ENCODE measurements around the gene SAMD14.

SAMD14 gene

DNA sequence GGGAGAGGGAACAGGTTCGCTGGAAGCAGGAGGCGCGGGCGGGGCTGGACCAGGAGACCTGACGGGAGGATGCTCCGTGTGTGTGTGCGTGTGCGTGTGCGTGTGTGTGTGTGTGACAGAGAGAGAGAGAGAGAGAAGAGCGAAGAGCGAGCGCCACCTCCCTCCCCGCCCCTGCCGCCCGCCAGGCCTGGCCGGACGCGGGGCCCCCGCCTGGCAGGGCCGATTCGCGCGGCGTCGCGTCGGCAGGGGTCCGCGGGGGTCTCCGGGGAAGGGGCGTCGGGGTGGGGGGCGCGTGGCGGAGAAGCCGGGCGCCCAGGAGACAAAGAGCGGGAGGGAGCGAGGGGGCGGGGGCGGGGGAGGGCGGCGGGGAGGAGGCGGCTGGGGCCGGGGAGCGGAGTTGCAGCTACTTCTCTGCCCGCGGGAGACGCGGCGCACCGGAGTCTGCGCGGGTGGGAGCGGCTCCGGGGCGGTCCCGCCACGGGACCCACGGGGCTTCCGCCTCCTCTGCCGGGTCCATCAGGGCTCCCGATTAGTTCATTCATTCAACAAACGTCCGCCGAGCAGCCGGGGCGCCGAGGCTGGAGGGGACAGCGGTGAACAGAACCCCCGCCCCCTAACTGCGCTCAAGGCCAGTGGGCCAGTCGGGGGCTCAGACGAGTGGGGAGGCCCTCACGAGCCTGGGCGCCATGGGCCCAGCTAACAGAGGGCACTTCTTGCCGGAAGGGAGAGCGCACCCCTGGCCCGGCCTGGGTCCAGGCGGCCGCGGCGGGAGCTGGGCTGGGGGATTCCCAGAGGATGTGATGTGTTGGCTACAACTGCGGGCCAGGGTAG is at the start of gene SAMD14:
Gene SAMD14 (minus strand): TSS at position 433 of the 831 bp plus-strand sequence. CDS start 5,201 bp downstream, outside the sequence.
- Histone ChIP-seq H3K9me3 (ENCODE audit: control insufficient read depth, low read length) (no peaks in the 10 kb centered on the region), H3K9ac (no peak within 1 kb of the TSS), H3K27ac (no peak within 1 kb of the TSS), H2AFZ (peak within 1 kb of the TSS; percentile 69), H3K4me2 (ENCODE audit: low read length) (peak within 1 kb of the TSS; percentile 76), H3K4me1 (peaks cover 15% of the 10 kb centered on the region), H3K4me3 (ENCODE audit: low read depth, low read length) (peak within 1 kb of the TSS; percentile 48), H3K36me3 (ENCODE audit: control insufficient read depth, insufficient read depth, low read length) (no peaks in the 10 kb centered on the region), H3K79me2 (no peaks in the 10 kb centered on the region), H3K27me3 (ENCODE audit: control insufficient read depth, insufficient read depth, low read length) (no peaks in the 10 kb centered on the region)
- TF ChIP-seq, protein P1, sequence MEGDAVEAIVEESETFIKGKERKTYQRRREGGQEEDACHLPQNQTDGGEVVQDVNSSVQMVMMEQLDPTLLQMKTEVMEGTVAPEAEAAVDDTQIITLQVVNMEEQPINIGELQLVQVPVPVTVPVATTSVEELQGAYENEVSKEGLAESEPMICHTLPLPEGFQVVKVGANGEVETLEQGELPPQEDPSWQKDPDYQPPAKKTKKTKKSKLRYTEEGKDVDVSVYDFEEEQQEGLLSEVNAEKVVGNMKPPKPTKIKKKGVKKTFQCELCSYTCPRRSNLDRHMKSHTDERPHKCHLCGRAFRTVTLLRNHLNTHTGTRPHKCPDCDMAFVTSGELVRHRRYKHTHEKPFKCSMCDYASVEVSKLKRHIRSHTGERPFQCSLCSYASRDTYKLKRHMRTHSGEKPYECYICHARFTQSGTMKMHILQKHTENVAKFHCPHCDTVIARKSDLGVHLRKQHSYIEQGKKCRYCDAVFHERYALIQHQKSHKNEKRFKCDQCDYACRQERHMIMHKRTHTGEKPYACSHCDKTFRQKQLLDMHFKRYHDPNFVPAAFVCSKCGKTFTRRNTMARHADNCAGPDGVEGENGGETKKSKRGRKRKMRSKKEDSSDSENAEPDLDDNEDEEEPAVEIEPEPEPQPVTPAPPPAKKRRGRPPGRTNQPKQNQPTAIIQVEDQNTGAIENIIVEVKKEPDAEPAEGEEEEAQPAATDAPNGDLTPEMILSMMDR (IDR thresholded peaks at IDR 0.05), result no peak

GRCh38 chr17:50177983-50178834 is 48.2 kb upstream of the SAMD14 start:
- H3K79me2 ChIP-seq, result no peaks in the 10 kb centered on the region
- TF ChIP-seq, protein P1 (IDR thresholded peaks at IDR 0.05), result peak; percentile 61
- H3K27ac ChIP-seq, result peak overlapping the region; percentile 44
- no peaks in the 10 kb centered on the region for H3K27me3 ChIP-seq (ENCODE audit: control insufficient read depth, insufficient read depth, low read length)
- no peak overlapping the region for H3K9ac ChIP-seq
- H3K4me2 ChIP-seq (ENCODE audit: low read length), result peak overlapping the region; percentile 24
- H3K36me3 ChIP-seq (ENCODE audit: control insufficient read depth, insufficient read depth, low read length), result no peaks in the 10 kb centered on the region
- peaks cover 7% of the 10 kb centered on the region for H3K4me1 ChIP-seq
- no peaks in the 10 kb centered on the region for H3K9me3 ChIP-seq (ENCODE audit: control insufficient read depth, low read length)
- peak overlapping the region; percentile 83 for H2AFZ ChIP-seq
- no peak overlapping the region for H3K4me3 ChIP-seq (ENCODE audit: low read depth, low read length)

DNA sequence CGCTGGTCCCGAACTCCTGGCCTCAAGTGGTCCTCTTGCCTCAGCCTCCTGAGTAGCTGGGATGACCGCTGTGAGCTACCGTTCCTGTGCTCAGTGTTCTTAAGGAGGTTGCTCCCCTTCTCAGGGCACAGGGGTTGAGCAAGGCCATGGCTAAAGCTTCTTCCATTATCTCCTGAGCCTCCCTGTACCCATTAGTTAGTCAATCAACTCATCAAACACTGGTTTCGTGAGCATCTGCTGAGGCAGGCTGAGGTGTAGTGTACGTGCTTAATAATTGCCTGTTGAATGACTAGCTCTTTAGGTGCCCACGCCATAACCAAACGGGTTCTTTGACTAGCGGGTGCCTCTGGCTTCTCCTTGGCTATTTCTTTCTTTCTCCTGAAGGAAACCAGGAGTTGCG is 47.5 kb upstream of the SAMD14 start:
- H3K4me1 ChIP-seq, result peaks cover 7% of the 10 kb centered on the region
- no peaks in the 10 kb centered on the region for H3K36me3 ChIP-seq (ENCODE audit: control insufficient read depth, insufficient read depth, low read length)
- H3K27ac ChIP-seq, result peak overlapping the region; percentile 44
- TF ChIP-seq, protein P1 (IDR thresholded peaks at IDR 0.05), result no peak
- no peak overlapping the region for H3K4me3 ChIP-seq (ENCODE audit: low read depth, low read length)
- H3K9ac ChIP-seq, result no peak overlapping the region
- H3K9me3 ChIP-seq (ENCODE audit: control insufficient read depth, low read length), result no peaks in the 10 kb centered on the region
- no peak overlapping the region for H3K4me2 ChIP-seq (ENCODE audit: low read length)
- no peaks in the 10 kb centered on the region for H3K27me3 ChIP-seq (ENCODE audit: control insufficient read depth, insufficient read depth, low read length)
- peak overlapping the region; percentile 83 for H2AFZ ChIP-seq
- H3K79me2 ChIP-seq, result no peaks in the 10 kb centered on the region

- no peak overlapping the region for H3K4me2 ChIP-seq (ENCODE audit: low read length)
- no peaks in the 10 kb centered on the region for H3K27me3 ChIP-seq (ENCODE audit: control insufficient read depth, insufficient read depth, low read length)
- no peak overlapping the region for H2AFZ ChIP-seq
- H3K36me3 ChIP-seq (ENCODE audit: control insufficient read depth, insufficient read depth, low read length), result no peaks in the 10 kb centered on the region
- peaks cover 7% of the 10 kb centered on the region for H3K4me1 ChIP-seq
- H3K79me2 ChIP-seq, result no peaks in the 10 kb centered on the region
- H3K9me3 ChIP-seq (ENCODE audit: control insufficient read depth, low read length), result no peaks in the 10 kb centered on the region
- H3K9ac ChIP-seq, result no peak overlapping the region
- H3K4me3 ChIP-seq (ENCODE audit: low read depth, low read length), result no peak overlapping the region
- H3K27ac ChIP-seq, result no peak overlapping the region
- TF ChIP-seq, protein P1 (IDR thresholded peaks at IDR 0.05), result no peak
Observed at GRCh38 chr17:50176559-50177357, 46.8 kb upstream of the SAMD14 start.

Data from parathyroid adenoma (tissue), 2 donors.